ENCODE data around the gene ZNF93. TPM values are rescaled to one million over a fixed set of nuclear protein-coding genes. Genes with fewer than 3 reads are reported as not detected.

Gene ZNF93
- total RNA-seq, 1 experiment from 2014 or later, result 47.4 TPM

GRCh38 chr19:19871932-19872331 is 28.8 kb upstream of the ZNF93 start:
- DNase-seq (ENCODE audit: low spot score) (no peak), ATAC-seq (no peak)
- Mint-ChIP-seq H3K27ac (peak overlapping the region; percentile 29; the same call in 1 of the 2 replicates), H3K4me1 (peaks cover 35% of the 10 kb centered on the region), H3K9me3 (no peaks in the 10 kb centered on the region), H3K27me3 (ENCODE audit: low read depth) (no peaks in the 10 kb centered on the region), H3K4me3 (no peak overlapping the region), H3K36me3 (peaks cover 30% of the 10 kb centered on the region)
- TF ChIP-seq, protein P1, sequence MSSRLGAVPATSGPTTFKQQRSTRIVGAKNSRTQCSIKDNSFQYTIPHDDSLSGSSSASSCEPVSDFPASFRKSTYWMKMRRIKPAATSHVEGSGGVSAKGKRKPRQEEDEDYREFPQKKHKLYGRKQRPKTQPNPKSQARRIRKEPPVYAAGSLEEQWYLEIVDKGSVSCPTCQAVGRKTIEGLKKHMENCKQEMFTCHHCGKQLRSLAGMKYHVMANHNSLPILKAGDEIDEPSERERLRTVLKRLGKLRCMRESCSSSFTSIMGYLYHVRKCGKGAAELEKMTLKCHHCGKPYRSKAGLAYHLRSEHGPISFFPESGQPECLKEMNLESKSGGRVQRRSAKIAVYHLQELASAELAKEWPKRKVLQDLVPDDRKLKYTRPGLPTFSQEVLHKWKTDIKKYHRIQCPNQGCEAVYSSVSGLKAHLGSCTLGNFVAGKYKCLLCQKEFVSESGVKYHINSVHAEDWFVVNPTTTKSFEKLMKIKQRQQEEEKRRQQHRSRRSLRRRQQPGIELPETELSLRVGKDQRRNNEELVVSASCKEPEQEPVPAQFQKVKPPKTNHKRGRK (CRISPR knock-in tag; IDR thresholded peaks at IDR 0.05; ENCODE audit: borderline replicate concordance), result no peak
- no peak for TF ChIP-seq RELA (CRISPR knock-in tag; IDR thresholded peaks at IDR 0.05; ENCODE audit: borderline replicate concordance)
- no peak for TF ChIP-seq HMGXB4 (CRISPR knock-in tag; IDR thresholded peaks at IDR 0.05)
- TF ChIP-seq ZBTB21 (CRISPR knock-in tag; IDR thresholded peaks at IDR 0.05; ENCODE audit: borderline replicate concordance), result no peak
- no peak for TF ChIP-seq ZNF232 (CRISPR knock-in tag; IDR thresholded peaks at IDR 0.05)
- no peak for TF ChIP-seq NFATC4 (CRISPR knock-in tag; IDR thresholded peaks at IDR 0.05)
- no peak for TF ChIP-seq ZNF416 (CRISPR knock-in tag; IDR thresholded peaks at IDR 0.05)
- no peak for TF ChIP-seq ELF4 (CRISPR knock-in tag; IDR thresholded peaks at IDR 0.05; ENCODE audit: low read depth)
- no peak for TF ChIP-seq ATF3 (CRISPR knock-in tag; conservative IDR thresholded peaks at IDR 0.05)
- TF ChIP-seq CBFB (CRISPR knock-in tag; IDR thresholded peaks at IDR 0.05; ENCODE audit: low read depth), result no peak
- TF ChIP-seq, protein P2, sequence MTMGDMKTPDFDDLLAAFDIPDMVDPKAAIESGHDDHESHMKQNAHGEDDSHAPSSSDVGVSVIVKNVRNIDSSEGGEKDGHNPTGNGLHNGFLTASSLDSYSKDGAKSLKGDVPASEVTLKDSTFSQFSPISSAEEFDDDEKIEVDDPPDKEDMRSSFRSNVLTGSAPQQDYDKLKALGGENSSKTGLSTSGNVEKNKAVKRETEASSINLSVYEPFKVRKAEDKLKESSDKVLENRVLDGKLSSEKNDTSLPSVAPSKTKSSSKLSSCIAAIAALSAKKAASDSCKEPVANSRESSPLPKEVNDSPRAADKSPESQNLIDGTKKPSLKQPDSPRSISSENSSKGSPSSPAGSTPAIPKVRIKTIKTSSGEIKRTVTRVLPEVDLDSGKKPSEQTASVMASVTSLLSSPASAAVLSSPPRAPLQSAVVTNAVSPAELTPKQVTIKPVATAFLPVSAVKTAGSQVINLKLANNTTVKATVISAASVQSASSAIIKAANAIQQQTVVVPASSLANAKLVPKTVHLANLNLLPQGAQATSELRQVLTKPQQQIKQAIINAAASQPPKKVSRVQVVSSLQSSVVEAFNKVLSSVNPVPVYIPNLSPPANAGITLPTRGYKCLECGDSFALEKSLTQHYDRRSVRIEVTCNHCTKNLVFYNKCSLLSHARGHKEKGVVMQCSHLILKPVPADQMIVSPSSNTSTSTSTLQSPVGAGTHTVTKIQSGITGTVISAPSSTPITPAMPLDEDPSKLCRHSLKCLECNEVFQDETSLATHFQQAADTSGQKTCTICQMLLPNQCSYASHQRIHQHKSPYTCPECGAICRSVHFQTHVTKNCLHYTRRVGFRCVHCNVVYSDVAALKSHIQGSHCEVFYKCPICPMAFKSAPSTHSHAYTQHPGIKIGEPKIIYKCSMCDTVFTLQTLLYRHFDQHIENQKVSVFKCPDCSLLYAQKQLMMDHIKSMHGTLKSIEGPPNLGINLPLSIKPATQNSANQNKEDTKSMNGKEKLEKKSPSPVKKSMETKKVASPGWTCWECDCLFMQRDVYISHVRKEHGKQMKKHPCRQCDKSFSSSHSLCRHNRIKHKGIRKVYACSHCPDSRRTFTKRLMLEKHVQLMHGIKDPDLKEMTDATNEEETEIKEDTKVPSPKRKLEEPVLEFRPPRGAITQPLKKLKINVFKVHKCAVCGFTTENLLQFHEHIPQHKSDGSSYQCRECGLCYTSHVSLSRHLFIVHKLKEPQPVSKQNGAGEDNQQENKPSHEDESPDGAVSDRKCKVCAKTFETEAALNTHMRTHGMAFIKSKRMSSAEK (CRISPR knock-in tag; IDR thresholded peaks at IDR 0.05; ENCODE audit: borderline replicate concordance), result no peak
- no peak for TF ChIP-seq ZNF425 (CRISPR knock-in tag; conservative IDR thresholded peaks at IDR 0.05)
- TF ChIP-seq, protein P3, sequence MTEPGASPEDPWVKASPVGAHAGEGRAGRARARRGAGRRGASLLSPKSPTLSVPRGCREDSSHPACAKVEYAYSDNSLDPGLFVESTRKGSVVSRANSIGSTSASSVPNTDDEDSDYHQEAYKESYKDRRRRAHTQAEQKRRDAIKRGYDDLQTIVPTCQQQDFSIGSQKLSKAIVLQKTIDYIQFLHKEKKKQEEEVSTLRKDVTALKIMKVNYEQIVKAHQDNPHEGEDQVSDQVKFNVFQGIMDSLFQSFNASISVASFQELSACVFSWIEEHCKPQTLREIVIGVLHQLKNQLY (CRISPR knock-in tag; IDR thresholded peaks at IDR 0.05), result no peak
- ChIA-PET POLR2A (interaction anchor here (1.4 to 1.5 kb wide), 2 partner anchors 11 to 28 kb away, joined by 3 to 5 read pairs; no protein-coding TSS in a partner anchor), CTCF (no interaction called here)

GRCh38 chr19:19873381-19873780 is 27.4 kb upstream of the ZNF93 start:
- CTCF ChIA-PET, result no interaction called here
- TF ChIP-seq IRF2 (CRISPR knock-in tag; IDR thresholded peaks at IDR 0.05; ENCODE audit: borderline replicate concordance, low read depth) (no peak), OVOL2 (CRISPR knock-in tag; IDR thresholded peaks at IDR 0.05; ENCODE audit: borderline replicate concordance) (no peak), NFATC4 (CRISPR knock-in tag; IDR thresholded peaks at IDR 0.05) (no peak), FOXP1 (CRISPR knock-in tag; IDR thresholded peaks at IDR 0.05; ENCODE audit: borderline replicate concordance) (no peak), TP53 (CRISPR knock-in tag; IDR thresholded peaks at IDR 0.05) (no peak), EMX1 (CRISPR knock-in tag; IDR thresholded peaks at IDR 0.05) (no peak), AR (CRISPR knock-in tag; IDR thresholded peaks at IDR 0.05) (no peak), ZNF423 (CRISPR knock-in tag; IDR thresholded peaks at IDR 0.05) (no peak), GRHL2 (CRISPR knock-in tag; IDR thresholded peaks at IDR 0.05; ENCODE audit: insufficient replicate concordance, severe bottlenecking) (no peak)

More at GRCh38 chr19:19873381-19873780, 27.4 kb upstream of the ZNF93 start:
- H3K27me3 Mint-ChIP-seq (ENCODE audit: low read depth), result no peaks in the 10 kb centered on the region
- no peak for DNase-seq (ENCODE audit: low spot score)
- POLR2A ChIA-PET, result no interaction called here
- ATAC-seq, result no peak
- H3K4me3 Mint-ChIP-seq, result no peak overlapping the region
- H3K36me3 Mint-ChIP-seq, result peaks cover 32% of the 10 kb centered on the region
- H3K4me1 Mint-ChIP-seq, result peaks cover 23% of the 10 kb centered on the region
- no peaks in the 10 kb centered on the region for H3K9me3 Mint-ChIP-seq
- peak overlapping the region; percentile 32; the same call in 1 of the 2 replicates for H3K27ac Mint-ChIP-seq

All from WTC11 (cell line).